ENCODE results near the gene LMTK2. TPM values are rescaled to one million over a fixed set of nuclear protein-coding genes. Genes with fewer than 3 reads are reported as not detected.

LMTK2 gene
- total RNA-seq, 2 experiments from 2014 or later: 30.3 to 31.7 TPM

- DNase-seq: no peak
- H3K27ac Mint-ChIP-seq: no peak overlapping the region
- Histone ChIP-seq H3K27ac (ENCODE audit: low read depth in 1 of 2, low read length in 2 of 2) (no peak overlapping the region), H3K4me1 (ENCODE audit: insufficient read depth, low read length) (no peaks in the 10 kb centered on the region), H3K9me3 (ENCODE audit: control insufficient read depth in 1 of 2, insufficient read depth in 1 of 2, low read length in 2 of 2) (peaks cover 0 to 8% of the 10 kb centered on the region in 2 experiments), H3K36me3 (ENCODE audit: insufficient read depth, low read length) (peaks cover 54% of the 10 kb centered on the region), H3K27me3 (ENCODE audit: control insufficient read depth in 1 of 2, insufficient read depth in 2 of 2, low read length in 2 of 2) (no peaks in the 10 kb centered on the region), H3K4me3 (ENCODE audit: low read length) (no peak overlapping the region)
- ChIA-PET CTCF (no interaction called here), POLR2A (no interaction called here)
- H3K27me3 Mint-ChIP-seq: no peaks in the 10 kb centered on the region
- no peak for TF ChIP-seq CTCF (IDR thresholded peaks at IDR 0.05)
- intact Hi-C loops (cut with DNase I, micrococcal nuclease): no loop called here
- H3K4me3 Mint-ChIP-seq: no peak overlapping the region
- no peaks in the 10 kb centered on the region for H3K9me3 Mint-ChIP-seq
- H3K4me1 Mint-ChIP-seq (ENCODE audit: low read depth): peaks cover 18% of the 10 kb centered on the region
- H3K36me3 Mint-ChIP-seq (ENCODE audit: low read depth): peaks cover 84% of the 10 kb centered on the region
- ATAC-seq (ENCODE audit: poor library complexity): no peak
Measured at GRCh38 chr7:98194186-98194585, 87.5 kb downstream of the LMTK2 start.

GRCh38 chr7:98194672-98195457, 88.2 kb downstream of the LMTK2 start:
- Mint-ChIP-seq H3K9me3 (no peaks in the 10 kb centered on the region), H3K4me3 (no peak overlapping the region), H3K36me3 (ENCODE audit: low read depth) (peaks cover 83% of the 10 kb centered on the region), H3K27ac (no peak overlapping the region), H3K27me3 (no peaks in the 10 kb centered on the region), H3K4me1 (ENCODE audit: low read depth) (peaks cover 21% of the 10 kb centered on the region)
- DNase-seq (no peak), ATAC-seq (ENCODE audit: poor library complexity) (no peak)
- Histone ChIP-seq H3K4me1 (ENCODE audit: insufficient read depth, low read length) (no peaks in the 10 kb centered on the region), H3K27ac (ENCODE audit: low read depth in 1 of 2, low read length in 2 of 2) (no peak overlapping the region), H3K27me3 (ENCODE audit: control insufficient read depth in 1 of 2, insufficient read depth in 2 of 2, low read length in 2 of 2) (no peaks in the 10 kb centered on the region), H3K9me3 (ENCODE audit: control insufficient read depth in 1 of 2, insufficient read depth in 1 of 2, low read length in 2 of 2) (peaks cover 0 to 8% of the 10 kb centered on the region in 2 experiments), H3K36me3 (ENCODE audit: insufficient read depth, low read length) (peaks cover 48% of the 10 kb centered on the region), H3K4me3 (ENCODE audit: low read length) (no peak overlapping the region)
- ChIA-PET CTCF (no interaction called here), POLR2A (no interaction called here)
- intact Hi-C loops (cut with DNase I, micrococcal nuclease): no loop called here
- no peak for TF ChIP-seq CTCF (IDR thresholded peaks at IDR 0.05)

GRCh38 chr7:98196706-98197605, 90.3 kb downstream of the LMTK2 start:
- peak overlapping the region; percentile 59 for H3K27ac Mint-ChIP-seq
- no peak overlapping the region for H3K27ac ChIP-seq (ENCODE audit: low read depth in 1 of 2, low read length in 2 of 2)
- no peak overlapping the region for H3K4me3 Mint-ChIP-seq
- H3K4me1 Mint-ChIP-seq (ENCODE audit: low read depth): peaks cover 42% of the 10 kb centered on the region
- peaks cover 36% of the 10 kb centered on the region for H3K36me3 ChIP-seq (ENCODE audit: insufficient read depth, low read length)
- intact Hi-C loops (cut with DNase I, micrococcal nuclease): no loop called here
- peaks cover 0 to 8% of the 10 kb centered on the region in 2 experiments for H3K9me3 ChIP-seq (ENCODE audit: control insufficient read depth in 1 of 2, insufficient read depth in 1 of 2, low read length in 2 of 2)
- ATAC-seq (ENCODE audit: poor library complexity) (no peak), DNase-seq (no peak)
- no peaks in the 10 kb centered on the region for H3K27me3 ChIP-seq (ENCODE audit: control insufficient read depth in 1 of 2, insufficient read depth in 2 of 2, low read length in 2 of 2)
- peaks cover 9% of the 10 kb centered on the region for H3K4me1 ChIP-seq (ENCODE audit: insufficient read depth, low read length)
- ChIA-PET POLR2A (interaction anchor here (1.2 kb wide), 1 partner anchor 54 kb away, joined by 3 read pairs; no protein-coding TSS in a partner anchor), CTCF (no interaction called here)
- H3K4me3 ChIP-seq (ENCODE audit: low read length): no peak overlapping the region
- peaks cover 78% of the 10 kb centered on the region for H3K36me3 Mint-ChIP-seq (ENCODE audit: low read depth)
- no peaks in the 10 kb centered on the region for H3K9me3 Mint-ChIP-seq
- no peak for TF ChIP-seq CTCF (IDR thresholded peaks at IDR 0.05)
- no peaks in the 10 kb centered on the region for H3K27me3 Mint-ChIP-seq

All from CD4-positive, alpha-beta T cell (primary cell).